Measurements from ENCODE around the gene CAMTA1.

GRCh38 chr1:6884652-6885153, 99.4 kb downstream of the CAMTA1 start:
- TF ChIP-seq, protein P1, sequence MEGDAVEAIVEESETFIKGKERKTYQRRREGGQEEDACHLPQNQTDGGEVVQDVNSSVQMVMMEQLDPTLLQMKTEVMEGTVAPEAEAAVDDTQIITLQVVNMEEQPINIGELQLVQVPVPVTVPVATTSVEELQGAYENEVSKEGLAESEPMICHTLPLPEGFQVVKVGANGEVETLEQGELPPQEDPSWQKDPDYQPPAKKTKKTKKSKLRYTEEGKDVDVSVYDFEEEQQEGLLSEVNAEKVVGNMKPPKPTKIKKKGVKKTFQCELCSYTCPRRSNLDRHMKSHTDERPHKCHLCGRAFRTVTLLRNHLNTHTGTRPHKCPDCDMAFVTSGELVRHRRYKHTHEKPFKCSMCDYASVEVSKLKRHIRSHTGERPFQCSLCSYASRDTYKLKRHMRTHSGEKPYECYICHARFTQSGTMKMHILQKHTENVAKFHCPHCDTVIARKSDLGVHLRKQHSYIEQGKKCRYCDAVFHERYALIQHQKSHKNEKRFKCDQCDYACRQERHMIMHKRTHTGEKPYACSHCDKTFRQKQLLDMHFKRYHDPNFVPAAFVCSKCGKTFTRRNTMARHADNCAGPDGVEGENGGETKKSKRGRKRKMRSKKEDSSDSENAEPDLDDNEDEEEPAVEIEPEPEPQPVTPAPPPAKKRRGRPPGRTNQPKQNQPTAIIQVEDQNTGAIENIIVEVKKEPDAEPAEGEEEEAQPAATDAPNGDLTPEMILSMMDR (IDR thresholded peaks at IDR 0.05; ENCODE audit: poor library complexity), result no peak
- no peak for TF ChIP-seq EZH2 (IDR thresholded peaks at IDR 0.05; ENCODE audit: borderline replicate concordance)

Data from hepatocyte (in vitro differentiated cells).